ENCODE data around the gene SELENOM.

SELENOM gene

GRCh38 chr22:31141551-31141950 is 34.2 kb upstream of the SELENOM start:
- ChIA-PET CTCF (interaction anchor here (0.5 kb wide), 1 partner anchor 70 kb away, joined by 3 read pairs; no protein-coding TSS in a partner anchor), POLR2A (ENCODE audit: low non-redundant PET) (no interaction called here)
- no peak overlapping the region for H3K27ac ChIP-seq
- TF ChIP-seq, protein P1, sequence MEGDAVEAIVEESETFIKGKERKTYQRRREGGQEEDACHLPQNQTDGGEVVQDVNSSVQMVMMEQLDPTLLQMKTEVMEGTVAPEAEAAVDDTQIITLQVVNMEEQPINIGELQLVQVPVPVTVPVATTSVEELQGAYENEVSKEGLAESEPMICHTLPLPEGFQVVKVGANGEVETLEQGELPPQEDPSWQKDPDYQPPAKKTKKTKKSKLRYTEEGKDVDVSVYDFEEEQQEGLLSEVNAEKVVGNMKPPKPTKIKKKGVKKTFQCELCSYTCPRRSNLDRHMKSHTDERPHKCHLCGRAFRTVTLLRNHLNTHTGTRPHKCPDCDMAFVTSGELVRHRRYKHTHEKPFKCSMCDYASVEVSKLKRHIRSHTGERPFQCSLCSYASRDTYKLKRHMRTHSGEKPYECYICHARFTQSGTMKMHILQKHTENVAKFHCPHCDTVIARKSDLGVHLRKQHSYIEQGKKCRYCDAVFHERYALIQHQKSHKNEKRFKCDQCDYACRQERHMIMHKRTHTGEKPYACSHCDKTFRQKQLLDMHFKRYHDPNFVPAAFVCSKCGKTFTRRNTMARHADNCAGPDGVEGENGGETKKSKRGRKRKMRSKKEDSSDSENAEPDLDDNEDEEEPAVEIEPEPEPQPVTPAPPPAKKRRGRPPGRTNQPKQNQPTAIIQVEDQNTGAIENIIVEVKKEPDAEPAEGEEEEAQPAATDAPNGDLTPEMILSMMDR (conservative IDR thresholded peaks at IDR 0.05; ENCODE audit: low read depth), result no peak
- DNase-seq (ENCODE audit: low spot score), result no peak

GRCh38 chr22:31140746-31141145 is 33.4 kb upstream of the SELENOM start:
- DNase-seq (ENCODE audit: low spot score), result no peak
- no peak overlapping the region for H3K27ac ChIP-seq
- CTCF ChIA-PET, result no interaction called here
- POLR2A ChIA-PET (ENCODE audit: low non-redundant PET), result no interaction called here
- TF ChIP-seq, protein P1 (conservative IDR thresholded peaks at IDR 0.05; ENCODE audit: low read depth), result no peak

DNA sequence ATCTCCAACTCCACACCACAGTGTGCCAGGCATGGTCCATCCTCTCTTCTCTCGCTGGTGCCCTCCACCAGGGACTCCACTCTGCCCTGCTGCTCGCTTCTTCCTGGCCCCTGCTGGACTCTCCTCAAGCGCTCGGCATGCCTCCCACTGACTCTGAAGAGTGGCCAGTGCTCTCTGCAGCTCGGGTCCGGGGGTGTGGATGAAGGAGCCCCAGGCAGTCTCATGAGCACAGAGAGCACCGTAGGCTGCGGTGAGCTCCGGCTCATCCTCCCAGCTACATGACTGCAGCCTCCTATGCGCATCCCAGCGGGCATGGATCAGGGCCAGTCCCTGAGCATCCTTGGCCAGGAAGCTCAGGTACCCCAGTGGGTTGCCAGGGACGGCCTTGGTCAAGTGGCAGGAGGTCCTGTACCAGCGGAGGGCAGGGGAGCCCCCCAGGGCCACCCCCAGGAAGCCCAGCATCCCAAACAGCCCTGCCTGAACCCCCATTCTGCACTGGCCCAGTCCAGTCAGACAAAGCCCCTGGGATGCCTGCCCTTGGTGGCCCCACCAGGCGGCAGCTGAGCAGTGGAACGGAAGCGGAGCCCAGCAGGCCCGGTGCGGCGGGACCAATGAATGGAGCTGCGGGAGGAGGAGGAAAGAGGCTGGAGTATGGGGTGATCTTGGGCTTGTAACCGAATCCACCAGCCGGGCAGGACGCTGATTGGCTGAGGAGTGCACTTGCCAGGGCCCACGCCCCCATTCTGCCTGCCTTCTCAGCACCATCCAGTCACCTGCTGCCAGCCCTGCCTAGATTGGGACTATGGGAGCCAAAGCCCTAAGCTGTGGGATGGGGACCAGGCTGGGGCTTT is 32.7 kb upstream of the SELENOM start, which contains the start of gene PLA2G3:
Gene PLA2G3, minus strand, starts transcription at position 643 of the 851 bp plus-strand sequence. Its CDS starts 154 bp downstream, at position 489.
- no peak within 1 kb of the TSS for H3K27ac ChIP-seq
- POLR2A ChIA-PET (ENCODE audit: low non-redundant PET), result no interaction called here
- TF ChIP-seq, protein P1 (conservative IDR thresholded peaks at IDR 0.05; ENCODE audit: low read depth), result no peak
- DNase-seq (ENCODE audit: low spot score), result no peak
- CTCF ChIA-PET, result no interaction called here

GRCh38 chr22:31139066-31139465 is 31.7 kb upstream of the SELENOM start:
- no peak for DNase-seq (ENCODE audit: low spot score)
- ChIA-PET POLR2A (ENCODE audit: low non-redundant PET) (no interaction called here), CTCF (no interaction called here)
- TF ChIP-seq, protein P1 (conservative IDR thresholded peaks at IDR 0.05; ENCODE audit: low read depth), result no peak
- no peak overlapping the region for H3K27ac ChIP-seq

GRCh38 chr22:31138126-31138525 is 30.8 kb upstream of the SELENOM start:
- ChIA-PET POLR2A (ENCODE audit: low non-redundant PET) (no interaction called here), CTCF (no interaction called here)
- no peak for DNase-seq (ENCODE audit: low spot score)
- no peak overlapping the region for H3K27ac ChIP-seq
- TF ChIP-seq, protein P1 (conservative IDR thresholded peaks at IDR 0.05; ENCODE audit: low read depth), result no peak

GRCh38 chr22:31137721-31138120 is 30.4 kb upstream of the SELENOM start:
- TF ChIP-seq, protein P1 (conservative IDR thresholded peaks at IDR 0.05; ENCODE audit: low read depth), result no peak
- no peak for DNase-seq (ENCODE audit: low spot score)
- ChIA-PET POLR2A (ENCODE audit: low non-redundant PET) (no interaction called here), CTCF (no interaction called here)
- no peak overlapping the region for H3K27ac ChIP-seq

Data from RWPE1 (cell line).